DMS153 treated with DMSO at 0.1 percent for 48 hours (cell line): ENCODE results near the gene HCST.
"Not testable (repeated sequence)": the region's sequence is repeated elsewhere in the genome, so short reads cannot be mapped to it uniquely, and the experiment has no call there.

Experiments used
- DNase-seq: peaks from one replicate; lab custom pipeline; 2025; ENCODE audit not compliant: unreplicated experiment; lab: John Stamatoyannopoulos, UW

HCST gene, protein sequence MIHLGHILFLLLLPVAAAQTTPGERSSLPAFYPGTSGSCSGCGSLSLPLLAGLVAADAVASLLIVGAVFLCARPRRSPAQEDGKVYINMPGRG

DNA sequence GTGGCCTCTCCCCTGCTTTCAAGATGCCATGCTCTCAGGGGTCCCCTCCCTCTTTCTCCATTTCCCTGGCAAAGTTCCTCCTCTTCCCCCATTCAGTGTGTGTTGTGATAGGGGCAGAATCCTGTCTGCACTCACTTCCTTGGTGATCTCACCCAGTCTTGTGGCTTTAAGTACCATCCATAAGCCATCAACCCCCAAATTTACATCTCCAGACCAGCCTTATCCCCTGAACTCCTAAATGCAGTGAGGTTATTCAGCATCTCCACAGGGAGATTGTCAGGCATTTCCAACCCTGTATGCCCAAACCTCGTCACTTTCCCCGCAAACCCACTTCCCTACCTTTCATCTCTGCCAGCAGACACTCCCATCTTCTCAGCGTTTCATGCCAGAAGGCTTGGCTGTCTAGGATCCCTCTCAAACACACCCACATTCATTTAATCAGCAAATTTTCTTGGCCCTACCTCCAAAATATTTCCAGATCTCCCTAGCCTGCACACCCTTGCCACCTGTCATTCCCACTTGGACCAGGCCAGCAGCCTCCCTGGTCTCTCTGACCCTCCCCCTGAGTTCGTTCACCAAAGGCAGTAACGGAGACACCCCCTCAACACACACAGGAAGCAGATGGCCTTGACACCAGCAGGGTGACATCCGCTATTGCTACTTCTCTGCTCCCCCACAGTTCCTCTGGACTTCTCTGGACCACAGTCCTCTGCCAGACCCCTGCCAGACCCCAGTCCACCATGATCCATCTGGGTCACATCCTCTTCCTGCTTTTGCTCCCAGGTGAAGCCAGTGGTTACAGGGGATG lies at the start of gene HCST:
HCST (plus strand) TSS at position 676 of the 808 bp plus-strand sequence; CDS start at position 741, 65 bp downstream.
- DNase-seq, result no peak

DNA sequence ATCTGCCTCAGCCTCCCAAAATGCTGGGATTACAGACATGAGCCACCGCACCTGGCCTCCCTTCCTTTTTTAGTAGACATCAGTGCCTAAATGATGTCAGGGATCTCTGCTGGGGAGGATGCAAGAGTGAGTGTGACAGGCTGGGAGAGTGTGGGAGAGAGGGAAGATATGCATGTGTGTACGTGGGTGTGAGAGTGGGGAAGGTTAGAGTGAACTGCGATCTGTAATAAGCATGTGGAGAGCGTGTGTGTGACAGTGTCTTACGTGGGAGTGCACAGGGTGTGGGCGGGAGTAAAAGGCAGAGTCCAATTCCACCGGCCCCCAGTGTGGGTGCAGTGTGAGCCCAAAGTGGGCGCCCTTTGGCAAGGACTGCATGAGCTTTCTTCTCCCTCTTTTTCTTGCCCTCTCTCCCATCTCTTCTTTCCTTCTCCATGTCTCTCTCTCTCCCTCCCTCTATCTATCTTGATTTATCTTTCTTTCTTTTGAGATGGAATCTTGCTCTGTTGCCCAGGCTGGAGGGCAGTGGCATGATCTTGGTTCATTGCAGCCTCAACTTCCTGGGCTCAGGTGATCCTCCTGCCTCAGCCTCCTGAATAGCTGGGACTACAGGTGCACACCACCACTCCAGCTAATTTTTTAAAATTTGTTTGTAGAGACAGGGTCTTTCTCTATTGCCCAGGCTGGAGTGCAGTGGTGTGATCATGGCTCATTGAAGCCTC lies 49.1 kb upstream of the HCST start:
- no peak for DNase-seq

DNA sequence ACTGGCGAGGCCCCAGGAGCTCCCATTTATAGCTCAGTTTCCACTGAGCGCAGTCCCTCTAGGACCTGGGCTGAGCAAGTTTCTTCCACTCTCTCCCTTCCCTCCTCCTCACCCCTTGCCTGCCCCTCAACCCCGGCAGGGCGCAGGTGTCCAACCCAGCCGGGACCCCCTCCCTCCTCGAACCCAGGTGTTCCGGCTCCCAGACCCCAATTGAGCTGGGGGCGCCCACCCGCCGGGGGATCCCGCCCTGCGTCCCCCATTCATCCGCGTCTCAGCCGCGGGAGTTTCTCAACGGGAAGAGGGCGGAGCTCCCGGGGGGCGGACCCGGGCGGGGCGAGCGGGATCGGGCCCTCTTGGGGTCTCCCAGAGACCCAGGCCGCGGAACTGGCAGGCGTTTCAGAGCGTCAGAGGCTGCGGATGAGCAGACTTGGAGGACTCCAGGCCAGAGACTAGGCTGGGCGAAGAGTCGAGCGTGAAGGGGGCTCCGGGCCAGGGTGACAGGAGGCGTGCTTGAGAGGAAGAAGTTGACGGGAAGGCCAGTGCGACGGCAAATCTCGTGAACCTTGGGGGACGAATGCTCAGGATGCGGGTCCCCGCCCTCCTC lies 45.7 kb upstream of the HCST start, which contains the start of gene KIRREL2:
KIRREL2 (plus strand) TSS at position 366 of the 604 bp plus-strand sequence; CDS start at position 575, 209 bp downstream.
- no peak for DNase-seq

DNA sequence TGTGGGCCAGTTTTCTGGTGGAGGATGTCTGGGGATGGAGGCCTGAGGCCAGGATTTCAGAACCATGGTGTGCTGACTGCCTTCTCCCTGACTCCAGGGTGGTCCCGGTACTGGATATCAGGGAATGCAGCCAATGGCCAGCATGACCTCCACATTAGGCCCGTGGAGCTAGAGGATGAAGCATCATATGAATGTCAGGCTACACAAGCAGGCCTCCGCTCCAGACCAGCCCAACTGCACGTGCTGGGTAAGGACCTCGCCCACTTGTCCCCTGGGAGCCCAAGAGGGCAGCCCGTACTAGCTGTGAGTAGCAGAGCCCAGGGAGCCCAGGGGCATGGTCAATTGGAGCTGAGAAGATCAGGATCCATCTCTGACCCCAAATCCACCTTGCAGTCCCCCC lies 44.0 kb upstream of the HCST start:
- no peak for DNase-seq

DNA sequence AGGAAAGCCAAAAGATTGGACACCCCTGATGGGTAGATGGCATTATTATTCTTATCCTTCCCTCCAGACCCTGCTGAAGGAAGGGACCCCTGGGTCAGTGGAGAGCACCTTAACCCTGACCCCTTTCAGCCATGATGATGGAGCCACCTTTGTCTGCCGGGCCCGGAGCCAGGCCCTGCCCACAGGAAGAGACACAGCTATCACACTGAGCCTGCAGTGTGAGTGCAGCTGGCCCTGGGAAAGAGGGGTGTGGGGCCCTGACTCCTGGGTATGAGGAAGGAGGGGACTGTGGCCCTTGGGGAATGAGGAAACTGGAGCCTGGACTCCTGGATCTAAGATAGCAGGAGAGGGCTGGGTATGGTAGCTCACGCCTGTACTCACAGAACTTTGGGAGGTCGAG lies 42.9 kb upstream of the HCST start:
- DNase-seq, result no peak

DNA sequence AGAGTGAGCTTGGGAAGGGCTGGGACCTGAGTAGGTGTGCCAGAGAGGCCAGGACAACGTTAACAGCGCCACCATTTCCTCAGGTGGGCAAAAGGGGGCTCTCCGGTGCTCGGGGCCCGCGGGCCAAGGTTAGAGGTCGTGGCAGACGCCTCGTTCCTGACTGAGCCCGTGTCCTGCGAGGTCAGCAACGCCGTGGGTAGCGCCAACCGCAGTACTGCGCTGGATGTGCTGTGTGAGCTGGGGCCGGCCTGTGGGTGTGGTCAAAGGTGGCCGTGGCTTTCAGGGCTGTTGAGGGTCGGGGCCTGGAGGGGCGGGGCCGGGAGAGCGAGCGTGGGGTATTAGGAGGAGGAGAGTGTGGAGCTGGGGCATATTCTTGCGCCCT lies 41.9 kb upstream of the HCST start:
- no peak for DNase-seq

DNA sequence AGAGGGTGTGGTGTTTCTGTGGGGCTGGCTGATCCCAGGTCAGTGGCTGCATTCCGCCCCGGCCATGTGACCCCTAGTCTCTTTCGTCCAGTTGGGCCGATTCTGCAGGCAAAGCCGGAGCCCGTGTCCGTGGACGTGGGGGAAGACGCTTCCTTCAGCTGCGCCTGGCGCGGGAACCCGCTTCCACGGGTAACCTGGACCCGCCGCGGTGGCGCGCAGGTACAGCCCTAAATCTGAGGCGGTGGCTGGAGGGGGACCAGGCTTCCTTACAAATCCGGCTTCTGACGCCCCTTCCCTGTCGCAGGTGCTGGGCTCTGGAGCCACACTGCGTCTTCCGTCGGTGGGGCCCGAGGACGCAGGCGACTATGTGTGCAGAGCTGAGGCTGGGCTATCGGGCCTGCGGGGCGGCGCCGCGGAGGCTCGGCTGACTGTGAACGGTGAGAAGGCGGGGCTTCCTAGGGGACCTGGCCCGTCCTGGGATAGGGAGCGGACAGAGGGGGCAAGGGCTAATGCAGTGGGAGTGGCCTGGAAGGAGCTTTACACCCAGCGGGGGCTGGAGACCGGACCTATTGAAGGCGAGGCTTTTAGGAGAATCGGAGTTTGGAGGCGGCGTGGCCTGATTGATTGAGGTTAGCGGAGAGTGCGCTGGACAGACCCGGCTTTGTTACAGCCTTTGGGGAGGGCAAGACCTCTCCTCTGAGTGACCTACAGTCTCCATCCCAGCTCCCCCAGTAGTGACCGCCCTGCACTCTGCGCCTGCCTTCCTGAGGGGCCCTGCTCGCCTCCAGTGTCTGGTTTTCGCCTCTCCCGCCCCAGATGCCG lies 41.3 kb upstream of the HCST start:
- no peak for DNase-seq

DNA sequence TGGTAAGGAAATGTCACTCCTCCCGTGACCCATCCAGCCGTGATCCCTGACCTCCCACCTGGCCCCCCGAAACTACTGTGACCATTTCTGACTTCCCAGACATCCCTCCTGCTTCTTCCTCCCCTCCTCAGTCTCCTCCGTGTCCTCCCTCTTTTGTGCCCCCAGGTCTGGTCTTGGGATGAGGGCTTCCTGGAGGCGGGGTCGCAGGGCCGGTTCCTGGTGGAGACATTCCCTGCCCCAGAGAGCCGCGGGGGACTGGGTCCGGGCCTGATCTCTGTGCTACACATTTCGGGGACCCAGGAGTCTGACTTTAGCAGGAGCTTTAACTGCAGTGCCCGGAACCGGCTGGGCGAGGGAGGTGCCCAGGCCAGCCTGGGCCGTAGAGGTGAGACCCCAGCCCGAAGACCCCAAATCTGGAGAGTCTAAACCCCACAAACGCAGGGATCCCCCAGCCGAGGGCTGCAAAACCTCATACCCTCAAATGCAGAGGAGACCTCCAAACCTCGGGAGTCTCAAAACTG lies 40.6 kb upstream of the HCST start:
- DNase-seq, result no peak

DNA sequence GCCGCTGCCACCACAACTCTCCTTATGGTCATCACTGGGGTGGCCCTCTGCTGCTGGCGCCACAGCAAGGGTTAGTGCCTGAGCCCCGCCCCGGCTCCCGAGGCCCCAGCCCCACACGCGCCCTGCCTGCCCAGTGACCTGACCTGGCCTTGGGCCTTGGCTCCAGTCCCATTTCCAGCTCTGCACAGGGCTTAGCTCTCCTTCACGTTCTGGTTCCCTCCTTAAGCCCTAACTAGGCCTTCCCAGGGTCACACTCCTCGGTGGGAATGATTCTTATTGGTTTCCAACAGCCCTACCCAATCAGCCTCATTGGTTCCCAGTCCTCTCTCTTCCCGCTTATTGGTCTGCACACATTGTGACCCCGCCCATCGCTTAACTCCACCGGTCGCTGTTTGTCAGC lies 39.8 kb upstream of the HCST start:
- DNase-seq, result no peak

DNA sequence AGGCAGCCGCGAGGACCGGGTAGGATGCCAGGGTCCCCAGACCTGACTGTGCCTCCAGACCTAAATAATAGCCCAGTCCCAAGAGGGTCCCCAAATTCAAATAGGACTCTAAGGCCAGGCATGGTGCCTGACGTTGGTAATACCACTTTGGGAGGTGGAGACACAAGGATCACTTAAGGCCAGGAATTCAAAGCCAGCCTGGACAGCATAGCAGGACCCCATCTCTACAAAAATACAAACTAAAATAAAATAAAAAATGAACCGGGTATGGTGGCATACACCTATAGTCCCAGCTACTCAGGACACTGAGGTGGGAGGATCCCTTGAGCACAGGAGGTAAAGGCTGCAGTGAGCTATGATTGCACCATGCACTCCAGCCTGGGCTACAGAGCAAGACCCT lies 39.3 kb upstream of the HCST start:
- no peak for DNase-seq

DNA sequence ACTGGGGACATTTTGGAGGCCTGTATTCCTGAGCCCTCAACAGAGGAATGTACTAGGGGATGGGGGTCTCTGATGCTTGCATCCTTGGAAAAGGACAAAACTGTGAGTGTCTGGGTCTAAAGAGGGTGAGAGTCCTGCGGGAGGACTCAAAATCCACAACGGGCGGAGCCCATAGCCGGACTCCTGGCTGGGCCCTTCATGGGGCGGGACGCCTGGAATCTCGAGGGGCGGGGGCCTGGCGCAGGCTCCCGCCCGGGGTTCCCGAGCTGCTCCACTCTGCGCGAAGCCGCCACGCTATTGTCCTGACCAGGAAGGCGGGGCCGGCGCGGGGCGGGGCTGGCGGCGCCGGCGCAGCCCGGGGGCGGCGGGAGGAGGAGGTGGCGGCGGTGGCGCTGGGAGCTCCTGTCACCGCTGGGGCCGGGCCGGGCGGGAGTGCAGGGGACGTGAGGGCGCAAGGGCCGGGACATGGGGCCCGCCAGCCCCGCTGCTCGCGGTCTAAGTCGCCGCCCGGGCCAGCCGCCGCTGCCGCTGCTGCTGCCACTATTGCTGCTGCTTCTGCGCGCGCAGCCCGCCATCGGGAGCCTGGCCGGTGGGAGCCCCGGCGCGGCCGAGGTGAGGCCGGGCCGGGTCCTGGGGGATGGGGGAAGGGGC lies 34.0 kb upstream of the HCST start, which contains the start of gene APLP1:
APLP1 (plus strand) TSS at position 403 of the 651 bp plus-strand sequence; CDS start at position 466, 63 bp downstream.
- DNase-seq, result peak; percentile 30

DNA sequence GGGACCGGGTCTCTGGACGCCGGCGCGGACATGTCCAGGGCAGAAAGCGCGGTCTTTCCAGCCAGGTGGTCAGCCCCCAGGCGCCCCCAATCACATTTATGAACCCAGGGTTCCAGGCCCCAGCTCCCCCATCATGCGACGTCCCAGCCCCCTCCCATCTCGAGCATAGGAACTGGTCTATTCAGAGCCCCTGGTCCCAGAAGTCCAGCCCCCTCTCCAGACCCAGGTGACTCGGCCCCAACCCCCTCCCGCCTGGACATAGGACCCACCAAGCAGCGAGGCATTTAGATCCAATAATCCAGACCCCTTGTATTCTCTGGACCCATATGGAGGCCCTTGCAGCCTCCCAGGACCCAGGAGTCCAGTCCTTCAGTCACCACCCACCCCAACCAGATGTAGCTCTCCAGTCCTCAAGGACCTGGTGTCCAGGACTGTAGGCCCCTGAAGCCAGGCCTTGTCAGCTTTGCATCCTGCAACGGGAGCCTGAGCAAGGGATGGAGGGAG lies 33.5 kb upstream of the HCST start:
- DNase-seq, result no peak

DNA sequence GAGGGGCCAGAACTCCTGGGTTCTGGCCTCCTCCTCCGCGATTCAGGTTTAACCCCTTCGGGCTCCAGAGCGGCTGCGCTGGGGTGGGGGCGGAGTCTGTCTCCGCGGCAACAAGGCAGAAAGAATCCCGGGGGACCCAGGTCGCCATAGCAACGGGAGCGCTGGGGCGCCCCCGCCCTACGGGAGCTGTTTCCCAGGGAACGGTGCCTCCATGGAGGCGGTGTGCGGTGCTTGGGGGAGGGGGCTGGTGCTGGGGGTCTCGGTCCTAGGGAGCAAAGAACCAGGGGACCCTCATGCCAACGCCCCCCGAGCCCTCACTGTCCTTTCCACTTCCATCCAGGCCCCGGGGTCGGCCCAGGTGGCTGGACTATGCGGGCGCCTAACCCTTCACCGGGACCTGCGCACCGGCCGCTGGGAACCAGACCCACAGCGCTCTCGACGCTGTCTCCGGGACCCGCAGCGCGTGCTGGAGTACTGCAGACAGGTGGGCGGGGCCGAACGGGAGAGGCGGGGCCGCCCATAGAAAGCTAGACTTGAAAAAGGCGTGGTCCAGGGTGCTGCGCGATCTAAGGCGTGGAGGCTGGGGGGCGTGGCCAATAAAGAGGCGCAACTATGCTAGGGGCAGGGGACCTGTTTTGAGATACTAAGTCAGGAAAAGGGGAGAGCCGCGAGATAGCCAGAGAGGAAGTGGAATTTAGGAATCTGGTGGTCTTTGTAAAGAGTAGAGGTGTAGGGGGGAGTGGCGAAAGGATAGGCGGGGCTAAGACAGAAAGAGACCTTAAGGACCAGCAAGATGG lies 32.8 kb upstream of the HCST start:
- peak; percentile 95 for DNase-seq

DNA sequence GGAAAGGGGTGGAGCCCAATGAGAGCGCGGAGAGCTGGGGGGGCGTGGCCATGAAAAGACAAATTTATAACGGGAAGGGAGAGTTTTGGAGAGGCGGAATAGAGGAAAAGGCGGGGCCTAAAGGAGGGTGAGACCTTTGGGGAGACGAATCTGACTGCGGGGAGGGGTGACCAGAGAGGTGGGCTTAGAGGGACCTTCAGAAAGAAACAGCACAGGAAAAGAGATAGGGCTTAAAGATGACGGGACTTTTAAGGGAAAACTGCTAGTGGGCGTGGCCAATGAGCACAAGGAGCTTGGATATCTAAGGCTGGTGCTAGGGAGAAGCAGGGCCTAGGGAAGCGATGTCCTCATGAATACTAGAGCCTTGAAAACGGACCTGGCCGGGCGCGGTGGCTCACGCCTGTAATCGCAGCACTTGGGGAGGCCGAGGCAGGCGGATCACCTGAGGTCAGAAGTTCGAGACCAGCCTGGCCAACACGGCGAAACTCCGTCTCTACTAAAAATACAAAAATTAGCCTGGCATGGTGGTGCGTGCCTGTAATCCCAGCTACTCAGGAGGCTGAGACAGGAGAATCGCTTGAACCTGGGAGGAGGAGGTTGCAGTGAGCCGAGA lies 32.1 kb upstream of the HCST start:
- DNase-seq, result not testable (repeated sequence)

DNA sequence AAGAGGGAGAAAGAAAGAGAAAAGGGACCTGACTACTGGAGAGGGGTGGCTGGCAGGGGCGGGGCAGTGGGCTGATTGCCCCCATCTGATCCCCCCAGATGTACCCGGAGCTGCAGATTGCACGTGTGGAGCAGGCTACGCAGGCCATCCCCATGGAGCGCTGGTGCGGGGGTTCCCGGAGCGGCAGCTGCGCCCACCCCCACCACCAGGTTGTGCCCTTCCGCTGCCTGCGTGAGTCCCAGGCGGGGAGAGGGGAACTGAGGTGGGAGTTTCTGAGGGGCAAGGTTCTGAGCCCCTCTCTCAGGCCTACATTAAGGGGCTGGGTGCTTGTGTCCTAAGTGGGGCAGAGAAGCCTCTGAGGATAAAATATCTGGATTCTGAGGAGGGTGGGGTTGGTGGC lies 31.5 kb upstream of the HCST start:
- DNase-seq, result no peak

DNA sequence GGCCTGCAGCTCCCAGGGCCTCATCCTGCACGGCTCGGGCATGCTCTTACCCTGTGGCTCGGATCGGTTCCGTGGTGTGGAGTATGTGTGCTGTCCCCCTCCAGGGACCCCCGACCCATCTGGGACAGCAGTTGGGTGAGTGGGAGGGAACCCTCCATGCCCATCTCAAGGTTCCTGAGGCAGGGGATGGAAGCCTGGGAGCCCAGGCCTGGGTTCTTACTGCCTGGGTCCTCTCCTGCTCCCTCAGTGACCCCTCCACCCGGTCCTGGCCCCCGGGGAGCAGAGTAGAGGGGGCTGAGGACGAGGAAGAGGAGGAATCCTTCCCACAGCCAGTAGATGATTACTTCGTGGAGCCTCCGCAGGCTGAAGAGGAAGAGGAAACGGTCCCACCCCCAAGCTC lies 30.7 kb upstream of the HCST start:
- no peak for DNase-seq

DNA sequence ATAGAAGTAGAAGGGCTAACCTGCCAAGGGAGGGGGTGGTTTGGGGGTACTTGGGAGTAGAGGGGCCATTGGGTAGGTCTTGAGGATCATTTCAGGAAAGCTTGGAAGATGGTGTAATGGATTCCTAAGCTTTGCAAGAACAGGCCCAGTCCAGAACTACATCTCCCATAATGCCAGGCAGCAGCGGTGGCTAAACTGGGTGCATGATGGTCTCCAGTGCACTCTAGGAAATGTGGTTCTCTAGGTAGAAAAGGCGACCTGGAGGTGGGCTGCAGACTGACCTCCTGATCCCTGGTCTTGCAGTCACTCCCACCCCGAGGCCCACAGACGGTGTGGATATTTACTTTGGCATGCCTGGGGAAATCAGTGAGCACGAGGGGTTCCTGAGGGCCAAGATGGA lies 30.1 kb upstream of the HCST start:
- DNase-seq, result no peak

DNA sequence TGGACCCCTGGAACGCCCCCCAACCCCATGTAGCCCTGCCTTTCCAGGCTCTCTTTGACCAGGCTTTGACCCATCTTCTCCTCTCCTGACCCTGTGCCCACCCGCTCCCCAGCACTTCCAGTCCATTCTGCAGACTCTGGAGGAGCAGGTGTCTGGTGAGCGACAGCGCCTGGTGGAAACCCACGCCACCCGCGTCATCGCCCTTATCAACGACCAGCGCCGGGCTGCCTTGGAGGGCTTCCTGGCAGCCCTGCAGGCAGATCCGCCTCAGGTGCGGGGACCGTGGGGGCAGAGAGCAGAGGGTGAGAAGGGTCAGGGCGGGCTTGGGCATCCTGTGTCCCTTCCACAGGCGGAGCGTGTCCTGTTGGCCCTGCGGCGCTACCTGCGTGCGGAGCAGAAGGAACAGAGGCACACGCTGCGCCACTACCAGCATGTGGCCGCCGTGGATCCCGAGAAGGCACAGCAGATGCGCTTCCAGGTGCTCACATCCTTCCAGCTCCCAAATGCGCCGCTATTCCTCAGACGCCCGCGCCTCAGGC lies 27.9 kb upstream of the HCST start:
- no peak for DNase-seq
